Nephron (organoid): ENCODE results near the gene PALD1.
A peak's percentile ranks its signal among the peaks of the same experiment; 100 is the strongest.

Experiments used
- H3K27ac Mint-ChIP-seq, 3 experiments: 2 replicates each; pipeline ENCODE4 v1.8.0; 2020; ENCODE audit warnings: mixed read lengths in 3 of 3, mild to moderate bottlenecking in 2 of 3, moderate library complexity in 1 of 3
- H3K27me3 Mint-ChIP-seq: 2 replicates; pipeline ENCODE4 v1.8.0; 2021; ENCODE audit warnings: low read depth, mild to moderate bottlenecking, moderate library complexity, mixed read lengths
- H3K36me3 Mint-ChIP-seq: 2 replicates; pipeline ENCODE4 v1.8.0; 2020; ENCODE audit warnings: low read depth, mixed read lengths
- H3K4me1 Mint-ChIP-seq: 2 replicates; pipeline ENCODE4 v1.8.0; 2020; ENCODE audit warnings: mixed read lengths
- H3K4me3 Mint-ChIP-seq, 3 experiments: 2 replicates each; pipeline ENCODE4 v1.8.0; 2020; ENCODE audit warnings: mild to moderate bottlenecking in 3 of 3, mixed read lengths in 3 of 3, moderate library complexity in 2 of 3
- H3K9me3 Mint-ChIP-seq: 2 replicates; pipeline ENCODE4 v1.8.0; 2020; ENCODE audit warnings: mixed read lengths
- CTCF ChIP-seq, 3 experiments: fragments of 200-600 bp; sonication (generic); IDR thresholded peaks; one replicate each; pipeline ENCODE4 v1.5.0; 2021; ENCODE audit warnings: antibody characterized with exemption in 3 of 3; ENCODE audit not compliant: unreplicated experiment in 3 of 3

Gene PALD1

GRCh38 chr10:70497120-70497545 is 18.6 kb downstream of the PALD1 start:
- no peak overlapping the region for H3K4me3 Mint-ChIP-seq
- H3K9me3 Mint-ChIP-seq = no peaks in the 10 kb centered on the region
- H3K27me3 Mint-ChIP-seq = no peaks in the 10 kb centered on the region
- H3K36me3 Mint-ChIP-seq = no peaks in the 10 kb centered on the region
- TF ChIP-seq CTCF (IDR thresholded peaks at IDR 0.05; ENCODE audit: unreplicated experiment in 3 of 3) = no peak
- H3K27ac Mint-ChIP-seq = no peak overlapping the region
- peaks cover 19% of the 10 kb centered on the region for H3K4me1 Mint-ChIP-seq

DNA sequence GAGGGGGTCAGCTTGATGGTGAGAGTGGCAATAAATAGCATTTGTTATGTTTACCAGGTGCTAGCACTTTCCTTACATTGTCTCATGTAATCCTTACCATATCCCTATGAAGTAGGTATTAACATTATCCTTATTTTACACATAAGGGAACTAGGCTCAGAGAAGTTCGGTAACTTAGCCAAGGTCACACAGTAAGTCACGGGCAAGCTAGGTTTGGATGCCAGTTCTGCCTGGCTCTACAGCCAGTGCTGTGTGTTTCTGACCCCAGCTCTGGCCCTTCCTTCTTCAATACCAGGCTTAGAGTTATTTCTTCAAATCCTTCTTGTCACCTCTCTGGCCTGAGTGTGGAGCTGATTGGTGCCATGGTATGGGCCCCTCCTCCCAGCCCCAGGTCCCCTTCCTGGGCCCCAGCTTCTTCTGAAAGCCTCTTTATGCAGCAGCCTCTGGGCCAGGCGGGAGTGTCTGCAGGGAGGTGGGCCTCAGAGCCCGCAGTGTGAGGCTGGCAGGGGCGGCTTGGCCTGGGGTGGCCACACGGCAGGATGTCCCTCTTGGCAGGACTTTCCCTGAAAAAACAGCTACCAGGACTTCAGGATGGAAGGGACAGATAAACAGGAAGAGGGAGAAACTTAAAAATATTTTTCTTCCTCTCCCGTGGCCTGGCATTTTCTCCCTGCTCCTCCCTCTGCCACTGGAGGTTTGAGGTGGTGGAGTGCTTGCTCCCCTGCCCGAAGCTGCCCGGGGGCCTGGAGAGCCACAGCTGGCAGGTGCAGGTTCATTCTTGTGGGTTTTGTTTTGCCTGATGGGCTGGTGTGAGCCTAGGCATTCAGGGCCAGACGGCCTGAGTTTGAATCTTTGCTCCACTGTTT is 20.6 kb downstream of the PALD1 start:
- Mint-ChIP-seq H3K9me3 (no peaks in the 10 kb centered on the region), H3K27ac (peak overlapping the region in 2 of 3 experiments; percentile 29 to 72), H3K4me1 (peaks cover 24% of the 10 kb centered on the region), H3K4me3 (no peak overlapping the region), H3K36me3 (no peaks in the 10 kb centered on the region), H3K27me3 (no peaks in the 10 kb centered on the region)
- no peak for TF ChIP-seq CTCF (IDR thresholded peaks at IDR 0.05; ENCODE audit: unreplicated experiment in 3 of 3)

GRCh38 chr10:70499836-70500167 is 21.2 kb downstream of the PALD1 start:
- H3K4me1 Mint-ChIP-seq = peaks cover 25% of the 10 kb centered on the region
- no peak overlapping the region for H3K4me3 Mint-ChIP-seq
- peak overlapping the region in 1 of 3 experiments; percentile 29 for H3K27ac Mint-ChIP-seq
- no peaks in the 10 kb centered on the region for H3K9me3 Mint-ChIP-seq
- no peak for TF ChIP-seq CTCF (IDR thresholded peaks at IDR 0.05; ENCODE audit: unreplicated experiment in 3 of 3)
- H3K27me3 Mint-ChIP-seq = no peaks in the 10 kb centered on the region
- no peaks in the 10 kb centered on the region for H3K36me3 Mint-ChIP-seq

DNA sequence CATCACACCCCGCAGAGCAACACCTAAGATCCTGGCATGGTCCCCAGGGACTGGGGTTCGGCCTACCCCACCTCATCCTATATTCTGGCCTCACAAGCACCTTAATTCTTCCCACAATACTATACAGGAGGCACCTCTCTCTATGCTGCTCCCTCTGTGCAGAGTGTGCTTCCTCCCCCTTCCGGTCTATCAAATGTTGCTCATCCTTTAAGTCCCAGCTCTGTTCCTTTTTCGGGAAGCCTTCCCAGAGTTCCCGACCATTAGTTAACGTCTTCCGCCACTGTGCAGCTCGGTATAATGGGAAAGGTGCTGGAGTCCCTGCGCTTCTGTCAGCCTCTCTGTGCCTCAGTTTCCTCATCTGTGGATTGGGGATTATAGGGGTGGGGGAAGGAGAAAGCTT is 21.8 kb downstream of the PALD1 start:
- no peaks in the 10 kb centered on the region for H3K27me3 Mint-ChIP-seq
- TF ChIP-seq CTCF (IDR thresholded peaks at IDR 0.05; ENCODE audit: unreplicated experiment in 3 of 3) = no peak
- peaks cover 28% of the 10 kb centered on the region for H3K4me1 Mint-ChIP-seq
- H3K9me3 Mint-ChIP-seq = no peaks in the 10 kb centered on the region
- H3K27ac Mint-ChIP-seq = peak overlapping the region; percentile 17 to 29 (median 20)
- H3K36me3 Mint-ChIP-seq = no peaks in the 10 kb centered on the region
- no peak overlapping the region for H3K4me3 Mint-ChIP-seq

GRCh38 chr10:70500812-70501301 is 22.3 kb downstream of the PALD1 start:
- Mint-ChIP-seq H3K27me3 (no peaks in the 10 kb centered on the region), H3K27ac (peak overlapping the region; percentile 17 to 29 (median 20)), H3K9me3 (no peaks in the 10 kb centered on the region), H3K36me3 (no peaks in the 10 kb centered on the region), H3K4me3 (no peak overlapping the region), H3K4me1 (peaks cover 28% of the 10 kb centered on the region)
- TF ChIP-seq CTCF (IDR thresholded peaks at IDR 0.05; ENCODE audit: unreplicated experiment in 3 of 3) = no peak

DNA sequence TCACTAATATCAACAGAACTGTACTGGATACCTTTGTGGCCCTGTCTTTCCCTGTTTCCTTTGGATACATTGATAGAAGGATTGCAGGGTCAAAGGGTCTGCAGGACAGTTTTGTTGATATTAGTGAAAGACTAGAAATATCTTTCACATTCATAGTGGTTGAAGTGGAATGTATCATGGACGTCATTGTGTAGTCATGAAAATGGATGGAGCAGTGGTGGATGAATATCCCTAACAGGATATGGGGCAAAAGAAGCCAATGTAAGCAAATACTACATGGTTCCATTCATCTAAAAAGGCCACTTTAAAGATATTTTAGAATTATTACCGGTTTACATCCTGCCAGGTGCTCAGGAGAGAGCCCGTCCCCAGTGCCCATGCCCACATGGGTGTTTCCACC is 23.8 kb downstream of the PALD1 start:
- Mint-ChIP-seq H3K4me3 (no peak overlapping the region), H3K27me3 (no peaks in the 10 kb centered on the region), H3K36me3 (no peaks in the 10 kb centered on the region)

More for the DNA sequence above, 23.8 kb downstream of the PALD1 start:
- Mint-ChIP-seq H3K4me1 (peaks cover 28% of the 10 kb centered on the region), H3K9me3 (no peaks in the 10 kb centered on the region), H3K27ac (peak overlapping the region in 1 of 3 experiments; percentile 40)
- no peak for TF ChIP-seq CTCF (IDR thresholded peaks at IDR 0.05; ENCODE audit: unreplicated experiment in 3 of 3)
